ENCODE data around the gene KLK11. TPM values are rescaled to one million over a fixed set of nuclear protein-coding genes. Genes with fewer than 3 reads are reported as not detected.

The KLK11 gene
- total RNA-seq = 4.7 TPM

DNA sequence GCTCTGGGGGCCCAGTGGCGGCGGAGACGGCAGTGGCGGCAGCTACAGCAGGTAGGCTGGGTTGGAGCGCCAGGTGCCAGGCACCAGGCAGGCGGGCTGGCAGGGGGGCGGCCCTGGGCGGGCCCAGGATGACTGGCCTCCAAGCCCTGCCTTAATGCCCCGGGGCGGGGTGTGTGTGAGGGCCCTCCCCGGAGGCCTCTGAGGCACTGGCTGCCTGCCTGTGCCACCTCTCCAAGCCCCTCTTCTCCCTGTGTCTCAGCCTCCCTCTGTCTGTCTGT, at the start of gene KLK11:
Gene KLK11, minus strand, starts transcription at position 63 of the 278 bp plus-strand sequence. CDS start 985 bp downstream, outside the sequence.

GRCh38 chr19:51064534-51065220, 38.3 kb upstream of the KLK11 start, which contains the start of gene KLK13:
Gene KLK13 (minus strand): TSS chr19:51065092. CDS start chr19:51065067, 25 bp downstream.

GRCh38 chr19:51034704-51035103, 8.3 kb upstream of the KLK11 start, which contains the start of gene KLK12:
Gene KLK12 (minus strand): TSS chr19:51035002. CDS start chr19:51034621, 381 bp downstream.

DNA sequence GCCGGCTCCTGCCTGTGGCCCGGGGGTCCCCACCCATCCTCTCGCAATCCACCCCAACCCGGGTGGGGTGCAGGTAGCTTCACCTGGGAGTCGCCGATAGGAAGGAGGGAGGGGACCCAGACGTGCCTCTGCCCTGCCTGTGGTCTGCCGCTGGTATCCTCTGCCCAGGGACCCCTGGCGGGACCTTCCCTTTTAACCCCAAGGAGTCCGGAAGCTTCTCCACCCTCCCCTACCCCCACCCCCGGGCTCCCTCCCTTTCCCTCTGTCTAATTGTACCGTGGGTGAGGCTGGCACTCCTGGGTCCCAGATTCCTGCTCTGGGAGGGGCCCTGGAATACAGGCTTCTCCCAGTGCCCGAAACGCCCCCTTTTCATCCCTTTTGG, 6.9 kb downstream of the KLK11 start, which contains the start of gene KLK10:
Gene KLK10, minus strand, starts transcription at position 166 of the 382 bp plus-strand sequence. CDS start 579 bp downstream, outside the sequence.

GRCh38 chr19:51001515-51001914, 24.9 kb downstream of the KLK11 start, which contains the start of gene KLK8:
Gene KLK8 (minus strand): TSS chr19:51001604. CDS start chr19:51001167, 437 bp downstream.

DNA sequence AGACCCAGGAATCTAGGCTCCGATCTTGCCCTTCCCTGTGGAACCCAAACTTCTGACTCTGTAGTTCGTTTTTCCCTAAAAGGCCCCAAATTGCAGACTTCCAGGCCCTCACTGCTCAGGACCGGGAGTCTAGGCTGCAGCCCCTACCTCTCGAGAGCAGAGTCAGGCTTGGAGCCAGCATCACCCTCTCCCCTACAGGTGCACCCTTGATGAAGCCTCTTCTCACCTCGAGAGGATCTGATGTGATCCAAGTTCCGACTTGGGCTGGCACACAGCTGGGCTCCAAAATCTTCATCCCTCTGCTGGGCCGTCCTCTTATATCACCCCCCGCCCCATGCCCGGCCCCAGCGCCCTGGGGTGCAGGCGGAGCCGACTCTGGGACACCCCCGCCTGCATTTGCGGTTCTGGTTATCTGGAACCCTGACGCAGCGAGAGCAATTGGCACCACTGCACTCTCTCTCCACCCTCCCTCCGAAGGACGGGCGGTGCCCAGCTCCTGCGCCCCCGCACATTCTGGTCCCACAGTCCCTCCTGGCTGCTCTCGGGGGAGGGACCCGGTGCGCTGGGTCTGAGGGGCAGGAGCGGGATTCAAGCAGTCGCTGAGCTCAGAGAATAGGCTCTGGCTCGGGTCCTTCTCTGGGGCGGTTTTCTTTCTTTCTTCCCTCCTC, 42.7 kb downstream of the KLK11 start, which contains the start of gene KLK7:
Gene KLK7, minus strand, starts transcription at position 293 of the 668 bp plus-strand sequence. CDS start 1,518 bp downstream, outside the sequence.

Other genes with a start within 250 kb of the KLK11 start
- not detected for gene ACP4, start 236.2 kb downstream of the KLK11 start, total RNA-seq
- gene KLK1, start 202.8 kb downstream of the KLK11 start, total RNA-seq = not detected
- not detected for gene KLK15, start 193.0 kb downstream of the KLK11 start, total RNA-seq
- gene KLK3, start 171.7 kb downstream of the KLK11 start, total RNA-seq = not detected
- not detected for gene KLK2, start 153.2 kb downstream of the KLK11 start, total RNA-seq
- gene KLK4, start 115.2 kb downstream of the KLK11 start, total RNA-seq = not detected
- gene KLK5, start 73.6 kb downstream of the KLK11 start, total RNA-seq = 0.66 TPM
- not detected for gene KLK6, start 57.0 kb downstream of the KLK11 start, total RNA-seq
- not detected for gene KLK7, start 42.7 kb downstream of the KLK11 start, total RNA-seq
- gene KLK8, start 25.0 kb downstream of the KLK11 start, total RNA-seq = not detected
- gene KLK10, start 6.9 kb downstream of the KLK11 start, total RNA-seq = 1.9 TPM
- not detected for gene KLK12, start 8.4 kb upstream of the KLK11 start, total RNA-seq
- gene KLK13, start 38.5 kb upstream of the KLK11 start, total RNA-seq = not detected
- gene KLK14, start 56.3 kb upstream of the KLK11 start, total RNA-seq = not detected
- 4.0 TPM for gene CTU1, start 81.8 kb upstream of the KLK11 start, total RNA-seq
- gene SIGLEC9, start 98.3 kb upstream of the KLK11 start, total RNA-seq = 0.99 TPM
- gene SIGLEC7, start 115.7 kb upstream of the KLK11 start, total RNA-seq = 1.2 TPM
- 1.7 TPM for gene CD33, start 198.5 kb upstream of the KLK11 start, total RNA-seq
- gene SIGLECL1, start 224.5 kb upstream of the KLK11 start, total RNA-seq = not detected

All from camera-type eye (tissue), 1 donor.